WTC11 (cell line): ENCODE results near the gene TNPO3. TPM values are rescaled to one million over a fixed set of nuclear protein-coding genes. Genes with fewer than 3 reads are reported as not detected.
A peak's percentile ranks its signal among the peaks of the same experiment; 100 is the strongest.

Experiments used
- ATAC-seq: fragments of 200-7000 bp; cut with Tn5 transposase; 2 replicates; pipeline ENCODE4 v1.10.0; 2021; ENCODE audit warnings: mild to moderate bottlenecking, moderate library complexity
- CTCF ChIA-PET: fragments of 300-600 bp; sonication (Branson Sonifier 250); formaldehyde crosslinking; loops from one replicate; lab custom pipeline; 2021; ENCODE audit warnings: antibody characterized with exemption; lab: Charles Lee
- POLR2A ChIA-PET: fragments of 350-600 bp; sonication (Branson Sonifier 250); formaldehyde crosslinking; loops from one replicate; lab custom pipeline; 2021; ENCODE audit warnings: antibody characterized with exemption; lab: Charles Lee
- DNase-seq: peaks from one replicate; pipeline ENCODE4 v3.0.0; 2021; ENCODE audit warnings: low spot score
- H3K27ac Mint-ChIP-seq: 2 replicates; pipeline ENCODE4 v1.8.0; 2021; ENCODE audit warnings: mixed read lengths
- H3K27me3 Mint-ChIP-seq: 2 replicates; pipeline ENCODE4 v1.8.0; 2021; ENCODE audit warnings: low read depth, mild to moderate bottlenecking, moderate library complexity, mixed read lengths
- H3K36me3 Mint-ChIP-seq: 2 replicates; pipeline ENCODE4 v1.8.0; 2021; ENCODE audit warnings: mixed read lengths
- H3K4me1 Mint-ChIP-seq: 2 replicates; pipeline ENCODE4 v1.8.0; 2022; ENCODE audit warnings: mixed read lengths
- H3K4me3 Mint-ChIP-seq: 2 replicates; pipeline ENCODE4 v1.8.0; 2021; ENCODE audit warnings: mild to moderate bottlenecking, moderate library complexity, mixed read lengths
- H3K9me3 Mint-ChIP-seq: 2 replicates; pipeline ENCODE4 v1.8.0; 2021; ENCODE audit warnings: mixed read lengths
- CBFB ChIP-seq: sonication (generic); formaldehyde crosslinking; IDR thresholded peaks from 2 replicates; pipeline ENCODE4 v1.8.1; 2022; ENCODE audit warnings: mild to moderate bottlenecking, low read depth, missing genetic modification reagents
- ELF4 ChIP-seq: sonication (generic); formaldehyde crosslinking; IDR thresholded peaks from 2 replicates; pipeline ENCODE4 v1.8.1; 2022; ENCODE audit warnings: low read depth, mild to moderate bottlenecking, moderate library complexity, missing genetic modification reagents
- ESRRA ChIP-seq: sonication (generic); formaldehyde crosslinking; IDR thresholded peaks from 2 replicates; pipeline ENCODE4 v1.8.1; 2022; ENCODE audit warnings: mild to moderate bottlenecking, missing genetic modification reagents, borderline replicate concordance
- GTF2I ChIP-seq: fragments of 250-450 bp; sonication (Bioruptor Pico); conservative IDR thresholded peaks from 2 replicates; pipeline ENCODE4 v1.4.0; 2021; ENCODE audit warnings: mild to moderate bottlenecking
- JAZF1 ChIP-seq: fragments of 250-450 bp; sonication (Bioruptor Pico); IDR thresholded peaks from 2 replicates; pipeline ENCODE4 v1.9.0; 2021; ENCODE audit warnings: moderate library complexity, mild to moderate bottlenecking, inconsistent platforms
- MYBL2 ChIP-seq: sonication (generic); formaldehyde crosslinking; IDR thresholded peaks from 2 replicates; pipeline ENCODE4 v1.8.1; 2023; ENCODE audit warnings: mild to moderate bottlenecking, moderate library complexity, missing genetic modification reagents
- NFE2L1 ChIP-seq: sonication (generic); formaldehyde crosslinking; IDR thresholded peaks from 2 replicates; pipeline ENCODE4 v1.8.1; 2023; ENCODE audit warnings: missing genetic modification reagents
- NFYB ChIP-seq: sonication (generic); formaldehyde crosslinking; conservative IDR thresholded peaks from 2 replicates; pipeline ENCODE4 v1.8.0; 2022; ENCODE audit warnings: low read depth, missing genetic modification reagents
- OVOL2 ChIP-seq: fragments of 250-450 bp; sonication (Bioruptor Pico); IDR thresholded peaks from 2 replicates; pipeline ENCODE4 v1.9.0; 2021; ENCODE audit warnings: mild to moderate bottlenecking, borderline replicate concordance
- SMAD4 ChIP-seq: sonication (generic); formaldehyde crosslinking; IDR thresholded peaks from 2 replicates; pipeline ENCODE4 v1.8.0; 2022; ENCODE audit warnings: mild to moderate bottlenecking, missing genetic modification reagents
- SOX15 ChIP-seq: fragments of 250-450 bp; sonication (Bioruptor Pico); IDR thresholded peaks from 2 replicates; pipeline ENCODE4 v1.9.0; 2021; ENCODE audit warnings: mild to moderate bottlenecking
- TCF7 ChIP-seq: sonication (generic); formaldehyde crosslinking; IDR thresholded peaks from 2 replicates; pipeline ENCODE4 v1.8.0; 2022; ENCODE audit warnings: mild to moderate bottlenecking, low read depth, missing genetic modification reagents, moderate library complexity
- TEAD1 ChIP-seq: sonication (generic); formaldehyde crosslinking; IDR thresholded peaks from 2 replicates; pipeline ENCODE4 v1.8.0; 2022; ENCODE audit warnings: mild to moderate bottlenecking, missing genetic modification reagents
- ZBTB21 ChIP-seq: sonication (generic); formaldehyde crosslinking; IDR thresholded peaks from 2 replicates; pipeline ENCODE4 v1.8.1; 2023; ENCODE audit warnings: mild to moderate bottlenecking, missing genetic modification reagents, borderline replicate concordance
- ZNF121 ChIP-seq: sonication (generic); formaldehyde crosslinking; IDR thresholded peaks from 2 replicates; pipeline ENCODE4 v1.8.0; 2023; ENCODE audit warnings: missing genetic modification reagents
- ZNF396 ChIP-seq: fragments of 250-450 bp; sonication (Bioruptor Pico); IDR thresholded peaks from 2 replicates; pipeline ENCODE4 v1.8.0; 2021; ENCODE audit warnings: mild to moderate bottlenecking, moderate library complexity, borderline replicate concordance
- ZNF416 ChIP-seq: fragments of 250-450 bp; sonication (Bioruptor Pico); IDR thresholded peaks from 2 replicates; pipeline ENCODE4 v1.9.0; 2021; ENCODE audit warnings: mild to moderate bottlenecking, inconsistent platforms
- total RNA-seq: library from RNA; stranded (reverse); gene quantifications from 3 replicates; pipeline ENCODE4 v1.2.3, GENCODE V29; 2021
- TF ChIP-seq, protein P1 (sequence below): sonication (generic); formaldehyde crosslinking; IDR thresholded peaks from 2 replicates; pipeline ENCODE4 v1.8.0; 2023; ENCODE audit warnings: missing genetic modification reagents
- TF ChIP-seq, protein P2 (sequence below): sonication (generic); formaldehyde crosslinking; conservative IDR thresholded peaks from 2 replicates; pipeline ENCODE4 v1.8.1; 2022; ENCODE audit warnings: mild to moderate bottlenecking, missing genetic modification reagents
- TF ChIP-seq, protein P3 (sequence below): sonication (generic); formaldehyde crosslinking; IDR thresholded peaks from 2 replicates; pipeline ENCODE4 v1.8.0; 2022; ENCODE audit warnings: mild to moderate bottlenecking, missing genetic modification reagents
- TF ChIP-seq, protein P4 (sequence below): fragments of 250-450 bp; sonication (Bioruptor Pico); conservative IDR thresholded peaks from 2 replicates; pipeline ENCODE4 v1.9.0; 2021; ENCODE audit warnings: mild to moderate bottlenecking
- TF ChIP-seq, protein P5 (sequence below): sonication (generic); formaldehyde crosslinking; IDR thresholded peaks from 2 replicates; pipeline ENCODE4 v1.8.1; 2023; ENCODE audit warnings: mild to moderate bottlenecking, moderate library complexity, missing genetic modification reagents

The TNPO3 gene
- total RNA-seq, 1 experiment from 2014 or later: 91.7 TPM

DNA sequence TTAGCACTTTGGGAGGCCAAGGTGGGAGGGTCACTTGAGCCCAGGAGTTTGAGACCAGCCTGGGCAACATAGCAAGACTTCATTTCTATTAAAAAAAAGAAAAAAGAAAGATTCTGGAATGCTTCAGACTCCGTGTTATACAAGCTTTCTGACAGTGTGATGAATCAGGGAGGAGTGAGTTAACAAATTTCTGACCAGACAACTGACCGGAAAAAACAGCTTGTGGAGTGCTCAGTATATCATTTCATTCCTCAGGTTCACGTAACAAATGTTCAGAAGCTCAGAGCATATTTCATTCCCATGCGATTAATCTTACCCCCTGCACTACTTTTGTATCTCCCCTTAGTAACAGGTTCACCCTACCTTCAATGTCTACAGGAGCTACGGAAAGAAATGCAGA, 28.6 kb upstream of the TNPO3 start:
- TF ChIP-seq GTF2I (CRISPR knock-in tag) (no peak), NFE2L1 (CRISPR knock-in tag) (no peak), CBFB (CRISPR knock-in tag) (no peak), JAZF1 (CRISPR knock-in tag) (no peak), MYBL2 (CRISPR knock-in tag) (no peak), ELF4 (CRISPR knock-in tag) (no peak), ESRRA (CRISPR knock-in tag) (no peak), NFYB (CRISPR knock-in tag) (no peak), SOX15 (CRISPR knock-in tag) (no peak)
- TF ChIP-seq, protein P1, sequence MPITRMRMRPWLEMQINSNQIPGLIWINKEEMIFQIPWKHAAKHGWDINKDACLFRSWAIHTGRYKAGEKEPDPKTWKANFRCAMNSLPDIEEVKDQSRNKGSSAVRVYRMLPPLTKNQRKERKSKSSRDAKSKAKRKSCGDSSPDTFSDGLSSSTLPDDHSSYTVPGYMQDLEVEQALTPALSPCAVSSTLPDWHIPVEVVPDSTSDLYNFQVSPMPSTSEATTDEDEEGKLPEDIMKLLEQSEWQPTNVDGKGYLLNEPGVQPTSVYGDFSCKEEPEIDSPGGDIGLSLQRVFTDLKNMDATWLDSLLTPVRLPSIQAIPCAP (CRISPR knock-in tag): no peak
- TF ChIP-seq, protein P2, sequence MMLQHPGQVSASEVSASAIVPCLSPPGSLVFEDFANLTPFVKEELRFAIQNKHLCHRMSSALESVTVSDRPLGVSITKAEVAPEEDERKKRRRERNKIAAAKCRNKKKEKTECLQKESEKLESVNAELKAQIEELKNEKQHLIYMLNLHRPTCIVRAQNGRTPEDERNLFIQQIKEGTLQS: no peak
- TF ChIP-seq, protein P3, sequence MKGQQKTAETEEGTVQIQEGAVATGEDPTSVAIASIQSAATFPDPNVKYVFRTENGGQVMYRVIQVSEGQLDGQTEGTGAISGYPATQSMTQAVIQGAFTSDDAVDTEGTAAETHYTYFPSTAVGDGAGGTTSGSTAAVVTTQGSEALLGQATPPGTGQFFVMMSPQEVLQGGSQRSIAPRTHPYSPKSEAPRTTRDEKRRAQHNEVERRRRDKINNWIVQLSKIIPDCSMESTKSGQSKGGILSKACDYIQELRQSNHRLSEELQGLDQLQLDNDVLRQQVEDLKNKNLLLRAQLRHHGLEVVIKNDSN (CRISPR knock-in tag): no peak
- TF ChIP-seq, all 79 proteins: peak for 0
- H3K9me3 Mint-ChIP-seq: no peaks in the 10 kb centered on the region
- no peaks in the 10 kb centered on the region for H3K27me3 Mint-ChIP-seq
- no peaks in the 10 kb centered on the region for H3K4me1 Mint-ChIP-seq
- ChIA-PET CTCF (interaction anchor here (1.0 to 1.8 kb wide), 3 partner anchors 8 to 130 kb away, joined by 3 to 6 read pairs (median 4); no protein-coding TSS in a partner anchor), POLR2A (no interaction called here)
- H3K27ac Mint-ChIP-seq: no peak overlapping the region
- ATAC-seq (no peak), DNase-seq (no peak)
- H3K4me3 Mint-ChIP-seq: no peak overlapping the region
- H3K36me3 Mint-ChIP-seq: no peaks in the 10 kb centered on the region

DNA sequence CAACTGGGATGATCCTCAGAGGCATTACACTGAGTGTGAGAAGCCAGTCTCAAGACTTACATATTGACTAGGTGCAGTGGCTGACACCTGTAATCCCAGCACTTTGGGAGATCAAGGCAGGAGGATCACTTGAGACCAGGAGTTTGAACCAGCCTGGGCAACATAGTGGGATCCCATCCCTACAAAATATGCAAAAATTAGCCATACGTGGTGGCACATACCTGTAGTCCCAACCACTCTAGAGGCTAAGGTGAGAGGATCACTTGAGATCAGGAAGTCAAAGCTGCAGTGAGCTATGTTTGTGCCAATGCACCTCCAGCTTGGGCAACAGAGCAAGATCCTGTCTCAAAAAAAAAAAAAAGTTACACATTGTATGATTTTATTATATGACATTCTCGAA, 23.5 kb upstream of the TNPO3 start:
- no peak for DNase-seq
- Mint-ChIP-seq H3K9me3 (peaks cover 6% of the 10 kb centered on the region), H3K27ac (no peak overlapping the region), H3K27me3 (no peaks in the 10 kb centered on the region), H3K36me3 (no peaks in the 10 kb centered on the region)
- no peak for ATAC-seq
- POLR2A ChIA-PET: no interaction called here
- TF ChIP-seq GTF2I (CRISPR knock-in tag): no peak
- TF ChIP-seq ZNF121: peak; percentile 63
- TF ChIP-seq, all 79 proteins: peak for 1
- CTCF ChIA-PET: interaction anchor here (1.4 kb wide), 1 partner anchor 13 kb away, joined by 6 read pairs; no protein-coding TSS in a partner anchor
- Mint-ChIP-seq H3K4me3 (no peak overlapping the region), H3K4me1 (no peaks in the 10 kb centered on the region)

DNA sequence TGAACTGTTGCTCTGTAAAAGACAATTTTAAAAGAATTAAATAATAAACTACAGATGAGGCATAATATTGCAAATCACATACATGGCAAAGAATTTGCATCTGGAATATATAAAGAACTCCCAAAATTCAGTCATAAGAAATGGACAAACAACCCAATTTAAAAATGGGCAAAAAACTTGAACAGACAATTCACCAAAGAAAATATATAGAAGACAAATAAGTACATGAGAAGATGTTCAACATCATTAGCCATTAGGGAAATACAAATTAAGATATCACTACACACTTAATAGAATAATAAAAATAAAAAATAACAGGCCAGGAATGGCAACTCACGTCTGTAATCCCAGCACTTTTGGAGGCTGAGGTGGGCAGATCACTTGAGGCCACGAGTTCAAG, 22.0 kb upstream of the TNPO3 start:
- CTCF ChIA-PET: no interaction called here
- Mint-ChIP-seq H3K4me1 (no peaks in the 10 kb centered on the region), H3K27ac (no peak overlapping the region), H3K4me3 (no peak overlapping the region), H3K36me3 (no peaks in the 10 kb centered on the region), H3K27me3 (no peaks in the 10 kb centered on the region), H3K9me3 (peaks cover 6% of the 10 kb centered on the region)
- DNase-seq (no peak), ATAC-seq (no peak)
- POLR2A ChIA-PET: no interaction called here
- no peak for TF ChIP-seq ZNF396 (CRISPR knock-in tag)
- no peak for TF ChIP-seq SMAD4
- TF ChIP-seq, protein P2: no peak
- TF ChIP-seq, all 79 proteins: peak for 0

DNA sequence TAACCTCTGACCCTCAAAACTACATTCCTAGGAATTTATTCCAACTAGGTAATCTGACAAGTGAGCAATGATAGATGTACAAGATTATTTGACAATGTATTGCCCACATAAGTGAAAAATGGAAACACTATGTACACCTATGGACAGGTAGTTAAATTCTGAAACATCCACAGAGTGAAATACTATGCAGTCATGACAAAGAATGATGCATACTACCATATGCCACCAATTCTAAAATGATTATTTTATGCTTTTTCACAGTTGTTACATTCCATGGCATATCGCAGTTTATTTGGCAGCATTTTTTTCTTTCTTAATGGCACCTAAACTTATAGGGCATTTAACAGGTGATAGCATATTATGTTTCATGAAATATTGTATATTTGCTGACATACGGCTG, 20.1 kb upstream of the TNPO3 start:
- Mint-ChIP-seq H3K9me3 (peaks cover 6% of the 10 kb centered on the region), H3K27ac (no peak overlapping the region), H3K36me3 (no peaks in the 10 kb centered on the region), H3K27me3 (no peaks in the 10 kb centered on the region), H3K4me3 (no peak overlapping the region), H3K4me1 (no peaks in the 10 kb centered on the region)
- ATAC-seq (no peak), DNase-seq (no peak)
- CTCF ChIA-PET: interaction anchor here (2.0 kb wide), 1 partner anchor 16 kb away, joined by 7 read pairs; no protein-coding TSS in a partner anchor
- POLR2A ChIA-PET: no interaction called here
- TF ChIP-seq ZBTB21 (CRISPR knock-in tag): no peak
- TF ChIP-seq, protein P4, sequence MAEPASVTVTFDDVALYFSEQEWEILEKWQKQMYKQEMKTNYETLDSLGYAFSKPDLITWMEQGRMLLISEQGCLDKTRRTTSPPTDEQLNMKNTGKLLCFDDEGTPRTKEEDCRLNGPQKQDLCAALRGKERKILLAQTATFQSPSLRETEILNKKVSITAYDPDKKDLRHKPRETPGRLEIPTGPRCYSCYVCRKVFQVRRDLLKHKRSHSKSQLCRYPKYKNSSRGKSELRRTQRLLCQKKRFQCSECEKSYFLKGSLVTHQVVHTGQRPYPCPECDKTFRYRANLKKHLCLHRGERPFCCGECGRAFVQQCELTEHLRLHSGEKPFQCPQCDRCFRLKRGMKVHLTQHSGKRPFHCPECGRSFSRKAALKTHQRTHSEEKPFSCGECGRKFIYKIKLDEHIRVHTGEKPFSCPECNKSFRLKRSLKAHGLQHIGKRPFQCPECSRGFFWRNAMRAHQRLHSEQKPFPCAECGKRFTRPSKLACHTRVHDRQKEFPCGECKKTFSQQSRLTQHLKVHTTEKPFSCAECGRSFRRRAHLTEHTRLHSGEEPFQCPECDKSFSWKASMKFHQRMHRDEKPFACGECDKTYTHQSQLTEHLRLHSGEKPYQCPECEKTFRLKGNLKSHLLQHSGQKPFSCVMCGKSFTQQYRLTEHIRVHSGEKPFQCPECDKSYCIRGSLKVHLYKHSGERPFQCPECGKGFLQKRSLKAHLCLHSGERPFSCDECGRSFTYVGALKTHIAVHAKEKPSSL: no peak
- no peak for TF ChIP-seq TCF7 (CRISPR knock-in tag)
- TF ChIP-seq TEAD1: no peak
- TF ChIP-seq ZNF416 (CRISPR knock-in tag): no peak
- TF ChIP-seq, protein P3 (CRISPR knock-in tag): no peak
- TF ChIP-seq, protein P5, sequence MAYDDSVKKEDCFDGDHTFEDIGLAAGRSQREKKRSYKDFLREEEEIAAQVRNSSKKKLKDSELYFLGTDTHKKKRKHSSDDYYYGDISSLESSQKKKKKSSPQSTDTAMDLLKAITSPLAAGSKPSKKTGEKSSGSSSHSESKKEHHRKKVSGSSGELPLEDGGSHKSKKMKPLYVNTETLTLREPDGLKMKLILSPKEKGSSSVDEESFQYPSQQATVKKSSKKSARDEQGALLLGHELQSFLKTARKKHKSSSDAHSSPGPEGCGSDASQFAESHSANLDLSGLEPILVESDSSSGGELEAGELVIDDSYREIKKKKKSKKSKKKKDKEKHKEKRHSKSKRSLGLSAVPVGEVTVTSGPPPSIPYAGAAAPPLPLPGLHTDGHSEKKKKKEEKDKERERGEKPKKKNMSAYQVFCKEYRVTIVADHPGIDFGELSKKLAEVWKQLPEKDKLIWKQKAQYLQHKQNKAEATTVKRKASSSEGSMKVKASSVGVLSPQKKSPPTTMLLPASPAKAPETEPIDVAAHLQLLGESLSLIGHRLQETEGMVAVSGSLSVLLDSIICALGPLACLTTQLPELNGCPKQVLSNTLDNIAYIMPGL (CRISPR knock-in tag): no peak
- TF ChIP-seq OVOL2 (CRISPR knock-in tag): no peak
